GM12878 (cell line): ENCODE results near the gene RETSAT. TPM values are rescaled to one million over a fixed set of nuclear protein-coding genes. Genes with fewer than 3 reads are reported as not detected.
A peak's percentile ranks its signal among the peaks of the same experiment; 100 is the strongest.

ENCODE experiments used
- ATAC-seq: fragments of 200-7000 bp; cut with Tn5 transposase; 3 replicates; pipeline ENCODE4 v1.9.1; 2020; ENCODE audit warnings: mild to moderate bottlenecking, moderate library complexity
- BruUV-seq: library from RNA; stranded (reverse); fragments of 400-500 nt; replicated peaks from 2 replicates; lab custom pipeline; 2021; lab: Mats Ljungman, UMichigan
- CTCF ChIA-PET: fragments of 300-600 bp; sonication (Branson Sonifier 250); formaldehyde crosslinking; extraction: SDS; loops from one replicate; lab custom pipeline; 2021; ENCODE audit warnings: inconsistent platforms; lab: Yijun Ruan, JAX
- POLR2A ChIA-PET: fragments of 350-600 bp; formaldehyde crosslinking; extraction: SDS; loops from one replicate; lab custom pipeline; 2021; ENCODE audit warnings: inconsistent platforms; lab: Charles Lee
- RAD21 ChIA-PET: fragments of 300-600 bp; sonication (Branson Sonifier 250); formaldehyde crosslinking; loops from one replicate; lab custom pipeline; 2023; ENCODE audit warnings: antibody characterized with exemption; ENCODE audit not compliant: unreplicated experiment; lab: Charles Lee
- SMC1A ChIA-PET: fragments of 300-600 bp; sonication (Branson Sonifier 250); formaldehyde crosslinking; loops from one replicate; lab custom pipeline; 2023; ENCODE audit not compliant: unreplicated experiment, uncharacterized antibody; lab: Charles Lee
- DNase-seq: peaks from one replicate; pipeline ENCODE4 v3.0.0-alpha.2; 2011; ENCODE audit warnings: low read depth, low spot score
- FAIRE-seq: peaks from 3 replicates; lab custom pipeline; 2011; peaks lifted over from hg19 to GRCh38; lab: Jason Lieb, UNC
- H2AFZ ChIP-seq: 2 replicates; pipeline ENCODE4 v1.6.0; 2011; ENCODE audit warnings: low read depth, low read length, control low read depth; ENCODE audit not compliant: control insufficient read depth
- H3K27ac ChIP-seq: 2 replicates; pipeline ENCODE4 v1.5.1; 2011; ENCODE audit warnings: control low read depth; ENCODE audit not compliant: control insufficient read depth, insufficient read depth
- H3K27me3 ChIP-seq, 2 experiments: replicated peaks in 1 of 2; 2 replicates each; pipeline versions ENCODE4 v1.6.0 to v1.6.1; 2011; ENCODE audit warnings: low read length in 1 of 2; ENCODE audit not compliant: control insufficient read depth in 2 of 2, insufficient read depth in 2 of 2
- H3K36me3 ChIP-seq, 2 experiments: 2 replicates each; pipeline ENCODE4 v1.5.1; 2011; ENCODE audit warnings: low read length in 1 of 2; ENCODE audit not compliant: control insufficient read depth in 2 of 2, insufficient read depth in 2 of 2
- H3K4me1 ChIP-seq: 2 replicates; pipeline ENCODE4 v1.6.1; 2011; ENCODE audit warnings: mild to moderate bottlenecking, low read length, moderate library complexity, mixed read lengths; ENCODE audit not compliant: control insufficient read depth, insufficient read depth
- H3K4me2 ChIP-seq: 2 replicates; pipeline ENCODE4 v1.6.0; 2011; ENCODE audit warnings: control low read depth; ENCODE audit not compliant: control insufficient read depth, insufficient read depth
- H3K4me3 ChIP-seq: fragments of 200-600 bp; sonication (generic); 2 replicates; pipeline ENCODE4 v1.5.1; 2016
- H3K79me2 ChIP-seq: 2 replicates; pipeline ENCODE4 v1.6.0; 2011; ENCODE audit warnings: low read length; ENCODE audit not compliant: control insufficient read depth, insufficient read depth
- H3K9ac ChIP-seq: 2 replicates; pipeline ENCODE4 v1.8.0; 2011; ENCODE audit warnings: low read length, control low read depth, mixed read lengths; ENCODE audit not compliant: control insufficient read depth, insufficient read depth
- H3K9me3 ChIP-seq: replicated peaks from 3 replicates; pipeline ENCODE4 v1.5.1; 2011; ENCODE audit warnings: mild to moderate bottlenecking, low read length; ENCODE audit not compliant: control insufficient read depth, insufficient read depth
- H4K20me1 ChIP-seq: 2 replicates; pipeline ENCODE4 v1.6.0; 2011; ENCODE audit not compliant: control insufficient read depth, insufficient read depth
- CBX3 ChIP-seq: fragments of 200-600 bp; sonication (generic); IDR thresholded peaks from 2 replicates; pipeline ENCODE4 v1.6.1; 2016; ENCODE audit warnings: low read depth, borderline replicate concordance
- CHD2 ChIP-seq: IDR thresholded peaks from 2 replicates; pipeline ENCODE4 v1.6.1; 2011; ENCODE audit warnings: low read depth, low read length, improper control_type of control experiment, borderline replicate concordance
- CREM ChIP-seq: IDR thresholded peaks from 2 replicates; pipeline ENCODE4 v1.6.1; 2014; ENCODE audit warnings: antibody characterized with exemption, low read depth
- FOXK2 ChIP-seq: fragments of 450-650 bp; IDR thresholded peaks from 2 replicates; pipeline ENCODE4 v1.6.1; 2017; ENCODE audit warnings: mild to moderate bottlenecking, moderate library complexity
- GABPA ChIP-seq: IDR thresholded peaks from 2 replicates; pipeline ENCODE4 v1.6.1; 2014; ENCODE audit warnings: antibody characterized with exemption, low read depth, mild to moderate bottlenecking, inconsistent platforms
- MTA2 ChIP-seq: fragments of 450-650 bp; IDR thresholded peaks from 2 replicates; pipeline ENCODE4 v1.6.1; 2016; ENCODE audit warnings: low read depth, mild to moderate bottlenecking, moderate library complexity
- MYB ChIP-seq: fragments of 150-350 bp; IDR thresholded peaks from 2 replicates; pipeline ENCODE4 v1.6.1; 2014; ENCODE audit warnings: mild to moderate bottlenecking, low read depth, low read length, borderline replicate concordance
- NR2F1 ChIP-seq: fragments of 450-650 bp; conservative IDR thresholded peaks from 2 replicates; pipeline ENCODE4 v1.6.1; 2017; ENCODE audit warnings: mild to moderate bottlenecking
- SMC3 ChIP-seq: IDR thresholded peaks from 2 replicates; pipeline ENCODE4 v1.6.1; 2011; ENCODE audit warnings: low read length, improper control_type of control experiment, borderline replicate concordance
- SRF ChIP-seq, 2 experiments: IDR thresholded peaks; 2 replicates each; pipeline ENCODE4 v1.6.1; 2011; ENCODE audit warnings: low read depth in 2 of 2, low read length in 2 of 2, mild to moderate bottlenecking in 1 of 2, moderate library complexity in 1 of 2
- TCF7 ChIP-seq: IDR thresholded peaks from 2 replicates; pipeline ENCODE4 v1.6.1; 2014; ENCODE audit warnings: antibody characterized with exemption, borderline replicate concordance
- WGBS: methylation state at CpG from one replicate; pipeline ENCODE4 v1.1.6; 2016; ENCODE audit warnings: low lambda C conversion rate; ENCODE audit not compliant: insufficient replicate concordance, insufficient coverage; ENCODE audit errors: missing lambda C conversion rate; 5-methylcytosine and 5-hydroxymethylcytosine counted together
- in situ Hi-C: fragments of 300-500 bp; cut with MboI; formaldehyde crosslinking; loops from 9 replicates; pipeline ENCODE4 v1.14.3; 2018; ENCODE audit warnings: mixed read lengths
- intact Hi-C: fragments of 100-400 bp; cut with micrococcal nuclease; formaldehyde crosslinking; loops from one replicate; pipeline ENCODE4 v1.14.2; 2022; ENCODE audit not compliant: unreplicated experiment
- polyA plus RNA-seq, 11 experiments: library from polyadenylated mRNA; depleted of rRNA in 4 of 11; unstranded in 6 of 11; stranded (reverse) in 5 of 11; fragments of >200 nt; fragmentation: Nextera tagmentation in 4 of 11; fragmentation: Illumina TruSeq in 1 of 11; extraction: Ambion mirVana in 4 of 11; extraction: Trizol in 1 of 11; gene quantifications; 1 replicate in 1 of 11; 2 replicates in 10 of 11; pipeline versions ENCODE4 v1.2.1 to v1.2.3, GENCODE V29; 2011 to 2016; ENCODE audit warnings: inconsistent platforms in 2 of 11, missing spikeins in 2 of 11, low read depth in 1 of 11
- total RNA-seq, 4 experiments: library from RNA; depleted of rRNA in 3 of 4; stranded (reverse); fragments of >200 nt in 3 of 4; fragmentation: Illumina TruSeq in 1 of 4; extraction: Trizol in 1 of 4; gene quantifications; 2 replicates each; pipeline versions ENCODE4 v1.2.1 to v1.2.3, GENCODE V29; 2013 to 2021
- TF ChIP-seq, protein P1 (sequence below): fragments of 450-650 bp; IDR thresholded peaks from 2 replicates; pipeline ENCODE4 v1.6.1; 2014; ENCODE audit warnings: mild to moderate bottlenecking
- TF ChIP-seq, protein P2 (sequence below): fragments of 450-650 bp; IDR thresholded peaks from 2 replicates; pipeline ENCODE4 v1.6.1; 2018; ENCODE audit warnings: borderline replicate concordance, mild to moderate bottlenecking; ENCODE audit not compliant: partially characterized antibody
- TF ChIP-seq, protein P3 (sequence below): fragments of 450-650 bp; IDR thresholded peaks from 2 replicates; pipeline ENCODE4 v1.6.1; 2016; ENCODE audit warnings: mild to moderate bottlenecking
- TF ChIP-seq, protein P4 (sequence below): fragments of 150-350 bp; IDR thresholded peaks from 2 replicates; pipeline ENCODE4 v1.6.1; 2014; ENCODE audit warnings: mild to moderate bottlenecking, low read depth, low read length
- TF ChIP-seq, protein P5 (sequence below): IDR thresholded peaks from 2 replicates; pipeline ENCODE4 v1.6.1; 2011; ENCODE audit warnings: borderline replicate concordance, low read depth, mild to moderate bottlenecking, moderate library complexity, mixed read lengths, low read length; ENCODE audit not compliant: insufficient read depth; ENCODE audit errors: extremely low read length

Gene RETSAT
- total and polyA plus RNA-seq, 10 of the 15 experiments (the other 5 are each of a cell fraction or from before 2014, with no cell fraction given) = 3.3 to 28.8 (median 22.0) TPM

DNA sequence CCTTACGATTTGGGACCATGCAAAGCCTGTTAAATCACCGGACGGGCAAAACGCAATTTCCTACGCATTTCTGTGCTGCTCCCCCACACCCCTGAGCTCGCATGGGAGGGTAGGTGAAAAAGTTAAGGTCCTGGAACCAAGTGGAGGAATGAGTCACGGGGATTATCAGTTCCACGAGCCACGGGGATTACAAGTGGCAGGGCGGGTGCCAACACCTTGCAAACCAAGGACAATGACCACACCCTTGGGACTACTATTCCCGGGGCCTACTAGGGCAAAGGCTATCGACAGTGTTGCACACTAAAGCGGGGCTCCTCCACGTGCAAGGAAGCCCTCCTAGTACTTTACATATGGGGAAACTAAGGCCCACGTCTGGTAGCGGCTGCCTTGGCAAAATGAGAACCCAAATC lies 447 bp downstream of the RETSAT start:
- Histone ChIP-seq H2AFZ (peak overlapping the region; percentile 68), H3K36me3 (peaks cover 1 to 5% of the 10 kb centered on the region in 2 experiments; a peak in 3 of 4 replicates), H3K4me1 (peaks cover 4% of the 10 kb centered on the region), H4K20me1 (no peaks in the 10 kb centered on the region), H3K27ac (peak overlapping the region; percentile 74), H3K9me3 (no peaks in the 10 kb centered on the region), H3K27me3 (no peaks in the 10 kb centered on the region), H3K9ac (peak overlapping the region; percentile 94), H3K79me2 (peaks cover 25% of the 10 kb centered on the region), H3K4me3 (peak overlapping the region; percentile 85), H3K4me2 (peak overlapping the region; percentile 89)
- in situ Hi-C loops = no loop called here
- CTCF ChIA-PET = interaction anchor here (0.8 to 1.7 kb wide), 5 partner anchors 16 to 428 kb away, joined by 3 to 5 read pairs (median 4); partner anchors contain the start of gene TGOLN2
- DNase-seq (no peak), ATAC-seq (peak; percentile 35), FAIRE-seq (no peak)
- TSS peak; percentile 85 for BruUV-seq
- POLR2A ChIA-PET = interaction anchor here (0.6 to 3.0 kb wide), 13 partner anchors 15 to 242 kb away, joined by 3 to 20 read pairs (median 5); partner anchors contain the start of genes MAT2A, RNF181, TGOLN2 and VAMP8
- SMC1A ChIA-PET = interaction anchor here (0.6 to 1.6 kb wide), 6 partner anchors 26 to 198 kb away, joined by 3 to 8 read pairs (median 4); partner anchors contain the start of gene TGOLN2
- intact Hi-C loops = loop anchor here (1.0 to 2.0 kb wide), 2 partner anchors 26 to 185 kb away; partner anchors contain the start of gene MAT2A
- TF ChIP-seq GABPA = no peak
- TF ChIP-seq MTA2 = no peak
- TF ChIP-seq TCF7 = no peak
- no peak for TF ChIP-seq CBX3
- no peak for TF ChIP-seq CREM
- TF ChIP-seq MYB = no peak
- TF ChIP-seq, protein P1, sequence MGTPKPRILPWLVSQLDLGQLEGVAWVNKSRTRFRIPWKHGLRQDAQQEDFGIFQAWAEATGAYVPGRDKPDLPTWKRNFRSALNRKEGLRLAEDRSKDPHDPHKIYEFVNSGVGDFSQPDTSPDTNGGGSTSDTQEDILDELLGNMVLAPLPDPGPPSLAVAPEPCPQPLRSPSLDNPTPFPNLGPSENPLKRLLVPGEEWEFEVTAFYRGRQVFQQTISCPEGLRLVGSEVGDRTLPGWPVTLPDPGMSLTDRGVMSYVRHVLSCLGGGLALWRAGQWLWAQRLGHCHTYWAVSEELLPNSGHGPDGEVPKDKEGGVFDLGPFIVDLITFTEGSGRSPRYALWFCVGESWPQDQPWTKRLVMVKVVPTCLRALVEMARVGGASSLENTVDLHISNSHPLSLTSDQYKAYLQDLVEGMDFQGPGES = no peak
- TF ChIP-seq, protein P2, sequence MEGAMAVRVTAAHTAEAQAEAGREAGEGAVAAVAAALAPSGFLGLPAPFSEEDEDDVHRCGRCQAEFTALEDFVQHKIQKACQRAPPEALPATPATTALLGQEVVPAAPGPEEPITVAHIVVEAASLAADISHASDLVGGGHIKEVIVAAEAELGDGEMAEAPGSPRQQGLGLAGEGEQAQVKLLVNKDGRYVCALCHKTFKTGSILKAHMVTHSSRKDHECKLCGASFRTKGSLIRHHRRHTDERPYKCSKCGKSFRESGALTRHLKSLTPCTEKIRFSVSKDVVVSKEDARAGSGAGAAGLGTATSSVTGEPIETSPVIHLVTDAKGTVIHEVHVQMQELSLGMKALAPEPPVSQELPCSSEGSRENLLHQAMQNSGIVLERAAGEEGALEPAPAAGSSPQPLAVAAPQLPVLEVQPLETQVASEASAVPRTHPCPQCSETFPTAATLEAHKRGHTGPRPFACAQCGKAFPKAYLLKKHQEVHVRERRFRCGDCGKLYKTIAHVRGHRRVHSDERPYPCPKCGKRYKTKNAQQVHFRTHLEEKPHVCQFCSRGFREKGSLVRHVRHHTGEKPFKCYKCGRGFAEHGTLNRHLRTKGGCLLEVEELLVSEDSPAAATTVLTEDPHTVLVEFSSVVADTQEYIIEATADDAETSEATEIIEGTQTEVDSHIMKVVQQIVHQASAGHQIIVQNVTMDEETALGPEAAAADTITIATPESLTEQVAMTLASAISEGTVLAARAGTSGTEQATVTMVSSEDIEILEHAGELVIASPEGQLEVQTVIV = no peak
- no peak; the same call in 1 of the 2 replicates for TF ChIP-seq NR2F1
- TF ChIP-seq FOXK2 = no peak
- TF ChIP-seq, protein P3, sequence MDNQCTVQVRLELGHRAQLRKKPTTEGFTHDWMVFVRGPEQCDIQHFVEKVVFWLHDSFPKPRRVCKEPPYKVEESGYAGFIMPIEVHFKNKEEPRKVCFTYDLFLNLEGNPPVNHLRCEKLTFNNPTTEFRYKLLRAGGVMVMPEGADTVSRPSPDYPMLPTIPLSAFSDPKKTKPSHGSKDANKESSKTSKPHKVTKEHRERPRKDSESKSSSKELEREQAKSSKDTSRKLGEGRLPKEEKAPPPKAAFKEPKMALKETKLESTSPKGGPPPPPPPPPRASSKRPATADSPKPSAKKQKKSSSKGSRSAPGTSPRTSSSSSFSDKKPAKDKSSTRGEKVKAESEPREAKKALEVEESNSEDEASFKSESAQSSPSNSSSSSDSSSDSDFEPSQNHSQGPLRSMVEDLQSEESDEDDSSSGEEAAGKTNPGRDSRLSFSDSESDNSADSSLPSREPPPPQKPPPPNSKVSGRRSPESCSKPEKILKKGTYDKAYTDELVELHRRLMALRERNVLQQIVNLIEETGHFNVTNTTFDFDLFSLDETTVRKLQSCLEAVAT = no peak
- no peak for TF ChIP-seq SMC3
- TF ChIP-seq, protein P4, sequence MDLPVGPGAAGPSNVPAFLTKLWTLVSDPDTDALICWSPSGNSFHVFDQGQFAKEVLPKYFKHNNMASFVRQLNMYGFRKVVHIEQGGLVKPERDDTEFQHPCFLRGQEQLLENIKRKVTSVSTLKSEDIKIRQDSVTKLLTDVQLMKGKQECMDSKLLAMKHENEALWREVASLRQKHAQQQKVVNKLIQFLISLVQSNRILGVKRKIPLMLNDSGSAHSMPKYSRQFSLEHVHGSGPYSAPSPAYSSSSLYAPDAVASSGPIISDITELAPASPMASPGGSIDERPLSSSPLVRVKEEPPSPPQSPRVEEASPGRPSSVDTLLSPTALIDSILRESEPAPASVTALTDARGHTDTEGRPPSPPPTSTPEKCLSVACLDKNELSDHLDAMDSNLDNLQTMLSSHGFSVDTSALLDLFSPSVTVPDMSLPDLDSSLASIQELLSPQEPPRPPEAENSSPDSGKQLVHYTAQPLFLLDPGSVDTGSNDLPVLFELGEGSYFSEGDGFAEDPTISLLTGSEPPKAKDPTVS = no peak
- TF ChIP-seq SRF (IDR thresholded peaks at IDR 0.05; ENCODE audit: low read depth in 2 of 2, low read length in 2 of 2) = no peak
- TF ChIP-seq CHD2 = no peak
- TF ChIP-seq, protein P5, sequence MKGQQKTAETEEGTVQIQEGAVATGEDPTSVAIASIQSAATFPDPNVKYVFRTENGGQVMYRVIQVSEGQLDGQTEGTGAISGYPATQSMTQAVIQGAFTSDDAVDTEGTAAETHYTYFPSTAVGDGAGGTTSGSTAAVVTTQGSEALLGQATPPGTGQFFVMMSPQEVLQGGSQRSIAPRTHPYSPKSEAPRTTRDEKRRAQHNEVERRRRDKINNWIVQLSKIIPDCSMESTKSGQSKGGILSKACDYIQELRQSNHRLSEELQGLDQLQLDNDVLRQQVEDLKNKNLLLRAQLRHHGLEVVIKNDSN = no peak
- 3% methylated on average over 16 of the region's 16 CpGs for WGBS
- RAD21 ChIA-PET = interaction anchor here (0.6 to 1.8 kb wide), 10 partner anchors 23 to 413 kb away, joined by 3 to 9 read pairs (median 3); partner anchors contain the start of genes SH2D6 and TGOLN2
